Natural killer cell (primary cell): Measurements from ENCODE around the gene TCERG1L. TPM values are rescaled to one million over a fixed set of nuclear protein-coding genes. Genes with fewer than 3 reads are reported as not detected.

ENCODE experiments used
- ATAC-seq, 3 donors: fragments of 150-1000 bp in 2 of 3; fragments of 200-7000 bp in 1 of 3; cut with Tn5 transposase; 1 replicate in 1 of 3; 2 replicates in 2 of 3; pipeline ENCODE4 v1.10.0; 2021; ENCODE audit warnings: mild to moderate bottlenecking in 2 of 3, moderate library complexity in 2 of 3
- DNase-seq, 2 donors: peaks; one replicate each; pipeline versions ENCODE4 v3.0.0 to v3.0.0-alpha.2; 2013 to 2021; ENCODE audit warnings: mixed read lengths in 1 of 2
- H3K27ac ChIP-seq: one replicate; pipeline ENCODE4 v1.5.1; 2013; ENCODE audit warnings: mild to moderate bottlenecking, low read length
- H3K27me3 ChIP-seq: one replicate; pipeline ENCODE4 v1.6.1; 2013; ENCODE audit warnings: low read length; ENCODE audit not compliant: control insufficient read depth, insufficient read depth
- H3K36me3 ChIP-seq: one replicate; pipeline ENCODE4 v1.6.1; 2013; ENCODE audit warnings: low read length; ENCODE audit not compliant: control insufficient read depth, insufficient read depth
- H3K4me1 ChIP-seq: one replicate; pipeline ENCODE4 v1.6.1; 2013; ENCODE audit warnings: low read length; ENCODE audit not compliant: control insufficient read depth, insufficient read depth
- H3K4me3 ChIP-seq: one replicate; pipeline ENCODE4 v1.5.1; 2013; ENCODE audit warnings: low read length
- H3K9me3 ChIP-seq: one replicate; pipeline ENCODE4 v1.6.1; 2013; ENCODE audit warnings: low read length; ENCODE audit not compliant: control insufficient read depth, insufficient read depth
- H3K27ac Mint-ChIP-seq, 2 donors: one replicate each; pipeline ENCODE4 v1.8.0; 2022; ENCODE audit warnings: mild to moderate bottlenecking in 2 of 2, mixed read lengths in 2 of 2, moderate library complexity in 1 of 2
- H3K27me3 Mint-ChIP-seq, 2 donors: one replicate each; pipeline ENCODE4 v1.8.0; 2022; ENCODE audit warnings: low read depth in 2 of 2, mixed read lengths in 2 of 2
- H3K36me3 Mint-ChIP-seq: one replicate; pipeline ENCODE4 v1.8.0; 2022; ENCODE audit warnings: mixed read lengths
- H3K4me1 Mint-ChIP-seq, 2 donors: one replicate each; pipeline ENCODE4 v1.8.0; 2022; ENCODE audit warnings: mixed read lengths in 2 of 2
- H3K4me3 Mint-ChIP-seq: one replicate; pipeline ENCODE4 v1.8.0; 2022; ENCODE audit warnings: mild to moderate bottlenecking, moderate library complexity, mixed read lengths
- H3K9me3 Mint-ChIP-seq, 2 donors: one replicate each; pipeline ENCODE4 v1.8.0; 2022; ENCODE audit warnings: mixed read lengths in 2 of 2
- WGBS: methylation state at CpG from one replicate; pipeline ENCODE4 v1.1.7; 2013; ENCODE audit warnings: missing lambda C conversion rate; ENCODE audit not compliant: insufficient coverage; 5-methylcytosine and 5-hydroxymethylcytosine counted together
- intact Hi-C: fragments of 100-400 bp; cut with micrococcal nuclease; formaldehyde crosslinking; loops from one replicate; pipeline ENCODE4 v1.14.2; 2022
- total RNA-seq, 4 donors: library from RNA; stranded (reverse); fragments of 120-200 nt in 1 of 4; gene quantifications; one replicate each; pipeline versions ENCODE4 v1.2.3 to v1.2.4, GENCODE V29; 2013 to 2022
- TF ChIP-seq, protein P1 (sequence below): fragments of 200-600 bp; IDR thresholded peaks from one replicate; pipeline ENCODE4 v1.8.0; 2022; ENCODE audit warnings: antibody characterized with exemption

TCERG1L gene
- total RNA-seq, 3 donors from 2014 or later (not counting 1 experiment from before 2014, with no cell fraction given): 0.48 TPM; not detected in 2

DNA sequence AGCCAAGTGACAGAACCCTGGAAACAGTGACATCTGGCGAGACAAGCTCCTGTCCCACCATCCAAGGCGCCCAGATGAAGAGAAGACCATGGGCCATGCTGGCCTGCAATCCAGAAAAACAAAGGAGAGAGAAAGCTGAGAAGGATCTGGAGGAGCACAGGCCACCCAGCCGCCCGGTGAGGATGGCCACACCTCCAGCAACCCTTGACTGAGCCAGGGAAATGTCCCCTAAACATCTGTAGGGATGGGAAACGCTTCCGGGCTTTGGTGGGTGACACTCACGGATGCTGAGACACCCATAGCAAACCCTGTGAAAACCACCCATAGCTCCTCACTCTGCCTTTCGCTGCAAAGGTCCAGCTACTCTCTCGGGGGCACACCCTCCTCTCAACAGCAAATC, 32.0 kb downstream of the TCERG1L start:
- Histone ChIP-seq H3K4me1 (no peaks in the 10 kb centered on the region), H3K27ac (no peak overlapping the region), H3K27me3 (no peaks in the 10 kb centered on the region), H3K36me3 (no peaks in the 10 kb centered on the region), H3K4me3 (no peak overlapping the region), H3K9me3 (no peaks in the 10 kb centered on the region)
- intact Hi-C loops: no loop called here
- no peaks in the 10 kb centered on the region for H3K36me3 Mint-ChIP-seq
- TF ChIP-seq, protein P1, sequence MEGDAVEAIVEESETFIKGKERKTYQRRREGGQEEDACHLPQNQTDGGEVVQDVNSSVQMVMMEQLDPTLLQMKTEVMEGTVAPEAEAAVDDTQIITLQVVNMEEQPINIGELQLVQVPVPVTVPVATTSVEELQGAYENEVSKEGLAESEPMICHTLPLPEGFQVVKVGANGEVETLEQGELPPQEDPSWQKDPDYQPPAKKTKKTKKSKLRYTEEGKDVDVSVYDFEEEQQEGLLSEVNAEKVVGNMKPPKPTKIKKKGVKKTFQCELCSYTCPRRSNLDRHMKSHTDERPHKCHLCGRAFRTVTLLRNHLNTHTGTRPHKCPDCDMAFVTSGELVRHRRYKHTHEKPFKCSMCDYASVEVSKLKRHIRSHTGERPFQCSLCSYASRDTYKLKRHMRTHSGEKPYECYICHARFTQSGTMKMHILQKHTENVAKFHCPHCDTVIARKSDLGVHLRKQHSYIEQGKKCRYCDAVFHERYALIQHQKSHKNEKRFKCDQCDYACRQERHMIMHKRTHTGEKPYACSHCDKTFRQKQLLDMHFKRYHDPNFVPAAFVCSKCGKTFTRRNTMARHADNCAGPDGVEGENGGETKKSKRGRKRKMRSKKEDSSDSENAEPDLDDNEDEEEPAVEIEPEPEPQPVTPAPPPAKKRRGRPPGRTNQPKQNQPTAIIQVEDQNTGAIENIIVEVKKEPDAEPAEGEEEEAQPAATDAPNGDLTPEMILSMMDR: no peak
- H3K27ac Mint-ChIP-seq: no peak overlapping the region
- 81% methylated on average over 9 of the region's 9 CpGs for WGBS
- no peaks in the 10 kb centered on the region for H3K9me3 Mint-ChIP-seq
- DNase-seq: no peak
- no peaks in the 10 kb centered on the region for H3K4me1 Mint-ChIP-seq
- H3K4me3 Mint-ChIP-seq: no peak overlapping the region
- ATAC-seq: no peak
- H3K27me3 Mint-ChIP-seq: peaks cover 0 to 9% of the 10 kb centered on the region in 2 donors

DNA sequence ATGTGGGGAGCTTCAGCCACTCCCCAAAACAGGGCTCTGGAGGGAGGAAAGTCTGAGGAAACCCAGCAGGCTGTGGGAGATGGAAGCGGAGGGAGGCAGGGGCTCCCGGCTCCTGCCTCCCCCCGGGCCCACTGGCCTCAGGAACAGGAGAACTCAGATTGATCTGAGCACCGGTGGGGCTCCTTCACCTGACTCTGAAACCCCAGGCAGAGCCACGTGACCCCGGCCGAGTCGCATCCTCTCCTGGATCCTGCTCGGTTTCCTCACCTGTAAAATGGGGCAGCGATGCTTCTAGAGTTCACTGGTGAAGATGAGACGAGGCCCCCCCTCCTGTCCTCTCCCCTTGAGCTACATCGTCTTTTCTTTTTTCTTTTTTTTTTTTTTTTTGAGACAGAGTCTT, 33.6 kb downstream of the TCERG1L start:
- no peak for ATAC-seq
- WGBS: 89% methylated on average over 12 of the region's 12 CpGs

DNA sequence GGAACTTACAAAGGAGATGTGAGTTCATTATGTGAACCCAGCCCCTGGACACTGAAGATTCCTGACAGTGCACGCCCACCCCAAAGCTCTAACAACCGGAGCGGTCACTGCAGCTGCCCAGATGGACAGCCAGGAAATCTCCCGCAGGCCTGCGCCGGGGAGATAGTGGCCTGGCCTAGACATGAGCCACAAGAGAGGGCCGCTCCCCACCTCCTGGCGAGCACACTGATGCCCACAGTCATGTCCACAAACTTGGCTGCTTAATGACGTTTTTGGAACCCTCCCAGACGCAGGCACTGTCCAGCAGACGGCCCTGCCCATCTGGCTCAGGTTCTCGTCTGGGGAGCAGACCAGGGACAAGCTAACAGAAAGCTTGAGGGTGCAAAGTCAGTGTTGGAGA, 34.2 kb downstream of the TCERG1L start:
- H3K9me3 Mint-ChIP-seq: no peaks in the 10 kb centered on the region

More for the DNA sequence above, 33.6 kb downstream of the TCERG1L start:
- no peaks in the 10 kb centered on the region for H3K9me3 Mint-ChIP-seq
- no peak overlapping the region for H3K27ac ChIP-seq
- H3K4me1 ChIP-seq: no peaks in the 10 kb centered on the region
- H3K4me3 ChIP-seq: no peak overlapping the region
- TF ChIP-seq, protein P1: no peak
- H3K27me3 ChIP-seq: no peaks in the 10 kb centered on the region
- no peaks in the 10 kb centered on the region for H3K36me3 Mint-ChIP-seq
- H3K4me3 Mint-ChIP-seq: no peak overlapping the region
- intact Hi-C loops: no loop called here
- no peak for DNase-seq
- no peaks in the 10 kb centered on the region for H3K36me3 ChIP-seq
- no peaks in the 10 kb centered on the region for H3K4me1 Mint-ChIP-seq
- H3K27me3 Mint-ChIP-seq: peaks cover 0 to under 1% of the 10 kb centered on the region in 2 donors
- no peaks in the 10 kb centered on the region for H3K9me3 ChIP-seq
- H3K27ac Mint-ChIP-seq: no peak overlapping the region

DNA sequence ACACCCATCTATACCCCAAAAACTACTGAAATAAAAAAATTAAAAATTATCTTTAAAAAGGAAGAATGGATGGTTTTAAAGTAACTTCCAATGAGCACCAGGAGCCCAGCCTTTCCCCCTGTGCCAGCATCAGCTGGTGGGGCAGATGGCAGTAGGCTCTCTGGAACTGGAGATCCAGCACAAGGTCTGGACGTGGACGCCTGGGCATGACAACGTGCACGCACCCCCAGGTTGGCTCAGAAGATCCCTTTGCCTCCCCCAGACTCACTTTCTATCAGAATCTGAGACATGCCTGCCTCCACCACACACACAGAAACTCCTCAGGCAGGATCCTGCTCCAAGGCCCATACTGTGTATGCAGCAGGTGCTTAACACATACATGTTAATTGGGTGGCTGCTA, 35.8 kb downstream of the TCERG1L start:
- Histone ChIP-seq H3K4me3 (no peak overlapping the region), H3K9me3 (no peaks in the 10 kb centered on the region), H3K4me1 (no peaks in the 10 kb centered on the region), H3K36me3 (no peaks in the 10 kb centered on the region), H3K27me3 (no peaks in the 10 kb centered on the region), H3K27ac (no peak overlapping the region)
- Mint-ChIP-seq H3K27me3 (no peaks in the 10 kb centered on the region), H3K4me1 (no peaks in the 10 kb centered on the region), H3K9me3 (no peaks in the 10 kb centered on the region), H3K27ac (no peak overlapping the region), H3K4me3 (no peak overlapping the region), H3K36me3 (no peaks in the 10 kb centered on the region)
- no peak for DNase-seq
- ATAC-seq: no peak
- TF ChIP-seq, protein P1: no peak
- 88% methylated on average over 4 of the region's 4 CpGs for WGBS
- intact Hi-C loops: no loop called here

More for the DNA sequence above, 34.2 kb downstream of the TCERG1L start:
- Mint-ChIP-seq H3K27ac (no peak overlapping the region), H3K4me1 (no peaks in the 10 kb centered on the region), H3K4me3 (no peak overlapping the region), H3K27me3 (no peaks in the 10 kb centered on the region), H3K36me3 (no peaks in the 10 kb centered on the region)
- Histone ChIP-seq H3K27ac (no peak overlapping the region), H3K4me3 (no peak overlapping the region), H3K9me3 (no peaks in the 10 kb centered on the region), H3K4me1 (no peaks in the 10 kb centered on the region), H3K27me3 (no peaks in the 10 kb centered on the region), H3K36me3 (no peaks in the 10 kb centered on the region)
- TF ChIP-seq, protein P1: no peak
- WGBS: 75% methylated on average over 12 of the region's 12 CpGs
- DNase-seq (no peak), ATAC-seq (no peak)
- intact Hi-C loops: no loop called here
